GM19372 (cell line): ENCODE results near the gene EMSY.
"Not testable (repeated sequence)": the region's sequence is repeated elsewhere in the genome, so short reads cannot be mapped to it uniquely, and the experiment has no call there.

Experiments used
- ATAC-seq: cut with Tn5 transposase; IDR thresholded peaks from one replicate; pipeline ENCODE4 v1.9.1; 2021; ENCODE audit warnings: mild to moderate bottlenecking, low read depth, moderate library complexity; ENCODE audit not compliant: unreplicated experiment

Gene EMSY, protein sequence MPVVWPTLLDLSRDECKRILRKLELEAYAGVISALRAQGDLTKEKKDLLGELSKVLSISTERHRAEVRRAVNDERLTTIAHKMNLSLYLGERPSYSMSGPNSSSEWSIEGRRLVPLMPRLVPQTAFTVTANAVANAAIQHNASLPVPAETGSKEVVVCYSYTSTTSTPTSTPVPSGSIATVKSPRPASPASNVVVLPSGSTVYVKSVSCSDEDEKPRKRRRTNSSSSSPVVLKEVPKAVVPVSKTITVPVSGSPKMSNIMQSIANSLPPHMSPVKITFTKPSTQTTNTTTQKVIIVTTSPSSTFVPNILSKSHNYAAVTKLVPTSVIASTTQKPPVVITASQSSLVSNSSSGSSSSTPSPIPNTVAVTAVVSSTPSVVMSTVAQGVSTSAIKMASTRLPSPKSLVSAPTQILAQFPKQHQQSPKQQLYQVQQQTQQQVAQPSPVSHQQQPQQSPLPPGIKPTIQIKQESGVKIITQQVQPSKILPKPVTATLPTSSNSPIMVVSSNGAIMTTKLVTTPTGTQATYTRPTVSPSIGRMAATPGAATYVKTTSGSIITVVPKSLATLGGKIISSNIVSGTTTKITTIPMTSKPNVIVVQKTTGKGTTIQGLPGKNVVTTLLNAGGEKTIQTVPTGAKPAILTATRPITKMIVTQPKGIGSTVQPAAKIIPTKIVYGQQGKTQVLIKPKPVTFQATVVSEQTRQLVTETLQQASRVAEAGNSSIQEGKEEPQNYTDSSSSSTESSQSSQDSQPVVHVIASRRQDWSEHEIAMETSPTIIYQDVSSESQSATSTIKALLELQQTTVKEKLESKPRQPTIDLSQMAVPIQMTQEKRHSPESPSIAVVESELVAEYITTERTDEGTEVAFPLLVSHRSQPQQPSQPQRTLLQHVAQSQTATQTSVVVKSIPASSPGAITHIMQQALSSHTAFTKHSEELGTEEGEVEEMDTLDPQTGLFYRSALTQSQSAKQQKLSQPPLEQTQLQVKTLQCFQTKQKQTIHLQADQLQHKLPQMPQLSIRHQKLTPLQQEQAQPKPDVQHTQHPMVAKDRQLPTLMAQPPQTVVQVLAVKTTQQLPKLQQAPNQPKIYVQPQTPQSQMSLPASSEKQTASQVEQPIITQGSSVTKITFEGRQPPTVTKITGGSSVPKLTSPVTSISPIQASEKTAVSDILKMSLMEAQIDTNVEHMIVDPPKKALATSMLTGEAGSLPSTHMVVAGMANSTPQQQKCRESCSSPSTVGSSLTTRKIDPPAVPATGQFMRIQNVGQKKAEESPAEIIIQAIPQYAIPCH (N-terminal part only)

GRCh38 chr11:76444384-76445120, at the start of gene EMSY:
EMSY (plus strand) TSS chr11:76445018; CDS start chr11:76446939, 1,921 bp downstream.
- ATAC-seq: peak; percentile 92

- no peak for ATAC-seq
These were observed 49.5 kb upstream of the EMSY start for GRCh38 chr11:76395296-76395695.

GRCh38 chr11:76397383-76397782, 47.4 kb upstream of the EMSY start:
- ATAC-seq: no peak

GRCh38 chr11:76400967-76401366, 43.9 kb upstream of the EMSY start:
- no peak for ATAC-seq

GRCh38 chr11:76401484-76401883, 43.3 kb upstream of the EMSY start:
- ATAC-seq: not testable (repeated sequence)

- no peak for ATAC-seq
These were observed 38.5 kb upstream of the EMSY start for GRCh38 chr11:76406359-76406758.

GRCh38 chr11:76408171-76408965, 36.5 kb upstream of the EMSY start:
- ATAC-seq: no peak

GRCh38 chr11:76410851-76411357, 33.9 kb upstream of the EMSY start:
- ATAC-seq: no peak

- ATAC-seq: no peak
These were observed 29.7 kb upstream of the EMSY start for GRCh38 chr11:76415073-76415472.

DNA sequence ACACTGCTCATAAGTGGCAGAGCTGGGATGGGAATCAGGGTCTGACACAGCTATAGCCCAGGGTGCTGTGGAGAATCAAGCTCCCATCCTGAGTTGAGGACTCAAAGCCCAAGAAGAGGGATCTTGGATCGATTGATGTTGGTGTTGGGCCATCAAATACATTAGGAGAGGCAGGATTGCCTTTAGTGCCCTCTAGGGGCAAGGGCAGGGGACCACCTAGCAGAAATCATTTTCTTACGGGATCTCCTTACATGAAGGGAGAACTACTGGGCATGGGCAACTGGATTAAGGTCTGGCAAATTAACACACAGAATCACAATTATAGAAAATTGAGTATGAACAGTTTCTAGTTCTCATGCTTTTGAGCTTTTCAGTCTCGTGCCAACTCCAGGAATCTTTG, 24.9 kb upstream of the EMSY start:
- ATAC-seq: no peak

DNA sequence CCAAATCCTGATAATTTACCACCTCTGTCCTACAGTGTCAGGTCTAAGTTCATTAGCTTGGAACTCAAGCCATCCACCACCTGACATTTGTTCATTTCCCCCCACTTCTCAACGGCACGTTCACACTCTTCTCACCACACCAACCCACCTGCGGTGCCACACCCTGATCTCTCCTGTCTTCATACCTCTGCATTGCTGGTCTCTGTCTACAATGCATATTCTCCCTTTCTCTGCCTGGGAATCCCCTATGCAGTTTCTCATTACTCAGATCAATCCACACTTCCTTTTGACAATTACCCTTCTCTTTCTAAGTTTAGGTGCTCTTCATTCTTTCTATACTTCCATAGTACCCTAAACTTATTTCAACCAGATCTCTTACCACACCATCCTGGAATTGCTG, 20.4 kb upstream of the EMSY start:
- ATAC-seq: no peak

DNA sequence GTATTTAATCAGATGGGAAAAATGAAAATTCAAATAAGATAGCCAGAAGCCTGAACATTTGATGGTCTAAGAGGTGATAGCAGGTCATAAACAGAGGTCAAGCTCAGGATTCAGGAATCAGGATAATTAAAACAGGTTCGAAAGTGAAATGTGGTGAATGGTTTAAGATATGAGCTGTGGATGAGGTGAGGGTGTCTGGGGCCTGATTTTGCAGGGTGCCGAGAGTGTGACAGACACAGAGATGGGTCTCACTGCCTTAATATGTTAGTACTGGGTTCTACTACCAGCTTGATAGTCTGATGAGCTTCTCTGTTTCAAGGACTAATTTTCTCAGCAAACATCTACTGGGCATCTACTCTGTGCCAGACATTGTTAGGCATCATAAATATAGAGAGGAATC, 19.9 kb upstream of the EMSY start:
- ATAC-seq: no peak

DNA sequence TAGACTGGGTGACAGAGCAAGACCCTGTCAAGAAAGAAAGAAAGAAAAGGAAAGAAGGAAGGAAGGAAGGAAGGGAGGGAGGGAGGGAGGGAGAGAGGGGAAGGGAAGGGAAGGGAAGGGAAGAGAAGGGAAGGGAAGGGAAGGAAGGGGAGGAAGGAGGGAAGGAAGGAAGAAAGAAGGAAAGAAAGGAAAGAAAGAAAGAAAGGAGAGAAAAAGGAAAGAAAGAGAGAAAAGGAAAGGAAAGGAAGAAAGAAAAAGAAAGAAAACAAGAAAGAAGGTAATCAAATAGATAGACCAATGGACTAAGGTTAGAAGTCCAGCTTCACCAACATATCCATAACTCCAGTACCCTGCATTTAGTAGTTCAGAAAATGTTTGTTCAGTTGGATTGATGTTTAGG, 18.2 kb upstream of the EMSY start:
- no peak for ATAC-seq

DNA sequence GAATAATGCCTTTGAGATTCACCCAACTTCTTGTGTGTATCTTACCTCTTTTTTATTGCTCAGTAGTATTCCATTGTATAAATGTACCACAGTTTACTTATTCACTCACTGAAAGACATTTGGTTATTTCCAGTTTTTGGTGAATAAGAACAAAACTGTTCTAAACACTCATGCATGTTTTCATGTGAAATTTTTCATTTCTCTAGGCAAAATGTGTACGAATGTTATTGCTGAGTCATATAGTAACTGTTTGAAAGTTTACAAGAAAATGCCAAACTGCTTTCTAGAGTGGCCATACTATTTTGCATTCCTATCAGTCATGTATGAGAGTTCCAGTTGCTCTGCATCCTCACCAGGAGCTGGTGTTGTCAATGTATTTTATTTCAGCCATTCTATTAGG, 8.8 kb upstream of the EMSY start:
- ATAC-seq: no peak

DNA sequence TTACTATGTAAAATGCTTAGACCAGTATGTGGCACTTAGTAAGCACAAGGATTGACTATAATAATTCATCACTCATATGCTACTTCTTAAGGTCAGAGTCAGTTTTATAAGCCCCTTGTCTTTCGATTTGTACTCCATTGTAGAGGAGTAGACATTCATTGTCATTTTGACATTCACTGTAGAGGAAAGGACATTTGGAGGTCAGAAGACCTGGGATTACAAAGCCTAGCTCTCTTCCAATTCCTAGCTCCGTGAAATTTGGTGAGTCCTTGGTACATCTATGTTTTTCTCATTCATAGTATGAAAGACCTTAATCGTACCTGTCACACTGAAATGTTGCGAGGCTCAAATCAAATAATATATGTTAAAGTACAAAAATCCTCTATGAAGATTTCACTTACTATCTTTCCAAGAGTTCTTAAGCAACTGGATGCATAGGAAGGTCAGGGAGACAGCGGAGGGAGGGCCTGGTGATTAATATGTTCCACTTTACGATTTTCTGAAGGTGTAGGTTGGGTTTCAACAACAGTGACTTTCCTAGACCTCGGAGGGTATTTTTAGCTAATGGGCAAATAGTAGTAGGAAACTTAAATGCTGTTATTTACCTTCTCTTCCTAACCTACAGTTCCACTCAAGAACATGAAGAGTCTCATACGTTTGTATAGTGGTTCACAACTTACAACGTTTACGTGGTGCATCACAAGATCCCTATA, 1.4 kb upstream of the EMSY start:
- no peak for ATAC-seq

GRCh38 chr11:76444065-76444383, 794 bp upstream of the EMSY start:
- no peak for ATAC-seq

GRCh38 chr11:76445121-76446084, 585 bp downstream of the EMSY start:
- peak; percentile 21 for ATAC-seq
